Measurements from ENCODE around the gene DYNC2H1. TPM values are rescaled to one million over a fixed set of nuclear protein-coding genes. Genes with fewer than 3 reads are reported as not detected.
A peak's percentile ranks its signal among the peaks of the same experiment; 100 is the strongest.

DYNC2H1 gene
- total and polyA plus RNA-seq, 8 donors = 12.8 to 41.2 (median 31.1) TPM

GRCh38 chr11:103349595-103349994, 240.4 kb downstream of the DYNC2H1 start:
- H3K27ac ChIP-seq = no peak overlapping the region
- no peaks in the 10 kb centered on the region for H3K36me3 ChIP-seq
- no peak overlapping the region for H3K4me3 ChIP-seq
- intact Hi-C loops (cut with DNase I) = no loop called here
- ATAC-seq = no peak
- no peaks in the 10 kb centered on the region for H3K27me3 ChIP-seq
- no peak for DNase-seq
- no peaks in the 10 kb centered on the region for H3K4me1 ChIP-seq
- TF ChIP-seq CTCF (IDR thresholded peaks at IDR 0.05) = no peak
- no peaks in the 10 kb centered on the region for H3K9me3 ChIP-seq

GRCh38 chr11:103354656-103355055, 245.4 kb downstream of the DYNC2H1 start:
- DNase-seq (no peak), ATAC-seq (no peak)
- Histone ChIP-seq H3K27me3 (no peaks in the 10 kb centered on the region), H3K9me3 (no peaks in the 10 kb centered on the region), H3K4me3 (no peak overlapping the region), H3K36me3 (no peaks in the 10 kb centered on the region), H3K27ac (no peak overlapping the region), H3K4me1 (no peaks in the 10 kb centered on the region)
- TF ChIP-seq CTCF (IDR thresholded peaks at IDR 0.05) = no peak
- intact Hi-C loops (cut with DNase I) = no loop called here

GRCh38 chr11:103358251-103358650, 249.0 kb downstream of the DYNC2H1 start:
- Histone ChIP-seq H3K4me1 (no peaks in the 10 kb centered on the region), H3K4me3 (no peak overlapping the region), H3K27me3 (no peaks in the 10 kb centered on the region), H3K9me3 (no peaks in the 10 kb centered on the region), H3K36me3 (no peaks in the 10 kb centered on the region), H3K27ac (no peak overlapping the region)
- DNase-seq (no peak), ATAC-seq (no peak)
- intact Hi-C loops (cut with DNase I) = no loop called here
- TF ChIP-seq CTCF (IDR thresholded peaks at IDR 0.05) = no peak

GRCh38 chr11:103359216-103359615, 250.0 kb downstream of the DYNC2H1 start:
- Histone ChIP-seq H3K27ac (no peak overlapping the region), H3K36me3 (no peaks in the 10 kb centered on the region), H3K27me3 (no peaks in the 10 kb centered on the region), H3K9me3 (no peaks in the 10 kb centered on the region), H3K4me1 (no peaks in the 10 kb centered on the region), H3K4me3 (no peak overlapping the region)
- no peak for ATAC-seq
- TF ChIP-seq CTCF (IDR thresholded peaks at IDR 0.05) = no peak
- DNase-seq = no peak
- intact Hi-C loops (cut with DNase I) = no loop called here

GRCh38 chr11:103364687-103365086, 255.5 kb downstream of the DYNC2H1 start:
- no peaks in the 10 kb centered on the region for H3K36me3 ChIP-seq
- DNase-seq = no peak
- no peaks in the 10 kb centered on the region for H3K9me3 ChIP-seq
- no peaks in the 10 kb centered on the region for H3K27me3 ChIP-seq
- H3K27ac ChIP-seq = no peak overlapping the region
- no peaks in the 10 kb centered on the region for H3K4me1 ChIP-seq
- TF ChIP-seq CTCF (IDR thresholded peaks at IDR 0.05) = no peak
- peak; percentile 21 for ATAC-seq
- intact Hi-C loops (cut with DNase I) = no loop called here
- no peak overlapping the region for H3K4me3 ChIP-seq

All from left lung (tissue), 10 donors.